ENCODE data around the gene SHISAL1. TPM values are rescaled to one million over a fixed set of nuclear protein-coding genes. Genes with fewer than 3 reads are reported as not detected.

Gene SHISAL1
- total RNA-seq, 1 experiment from 2014 or later, result 2.9 TPM

- Histone ChIP-seq H3K4ac (ENCODE audit: low read depth, low read length) (no peak overlapping the region), H3K56ac (ENCODE audit: insufficient read length, low read depth, low read length) (no peak overlapping the region), H2AFZ (ENCODE audit: low read length) (no peak overlapping the region), H3K4me2 (ENCODE audit: insufficient read depth, insufficient read length, low read length) (no peak overlapping the region), H3K79me2 (ENCODE audit: insufficient read depth, low read length) (no peaks in the 10 kb centered on the region), H3K23ac (ENCODE audit: insufficient read length, low read depth, low read length) (no peak overlapping the region), H3K79me1 (ENCODE audit: insufficient read depth, low read depth, low read length, poor library complexity, severe bottlenecking) (no peaks in the 10 kb centered on the region), H2BK12ac (ENCODE audit: insufficient read length, low read depth, low read length) (no peak overlapping the region), H4K5ac (ENCODE audit: insufficient read length, low read depth, low read length) (no peak overlapping the region), H2BK15ac (ENCODE audit: low read depth, low read length) (no peak overlapping the region), H3K14ac (ENCODE audit: insufficient read depth, low read length) (no peak overlapping the region; the same call in 1 of the 2 replicates), H3K9ac (ENCODE audit: extremely low read depth, insufficient read length, low read length) (no peak overlapping the region), H3K9me3 (ENCODE audit: control insufficient read depth, low read depth, low read length) (no peaks in the 10 kb centered on the region), H3K27ac (ENCODE audit: insufficient read length, low read depth, low read length) (no peak overlapping the region), H3K23me2 (ENCODE audit: insufficient read length, low read depth, low read length, poor library complexity, severe bottlenecking) (no peaks in the 10 kb centered on the region), H2BK120ac (ENCODE audit: low read depth, low read length, poor library complexity, severe bottlenecking) (no peak overlapping the region), H3T11ph (ENCODE audit: low read length) (no peak overlapping the region), H3K18ac (ENCODE audit: insufficient read length, low read depth, low read length) (no peak overlapping the region), H3K27me3 (ENCODE audit: insufficient read depth, low read length) (no peaks in the 10 kb centered on the region), H4K91ac (ENCODE audit: insufficient read length, low read depth, low read length) (no peak overlapping the region), H2BK5ac (ENCODE audit: insufficient read length, low read length) (no peak overlapping the region), H2AK5ac (ENCODE audit: insufficient read length, low read length) (no peak overlapping the region), H4K8ac (replicated peaks; ENCODE audit: insufficient read length, low read depth, low read length) (no peak overlapping the region), H2BK20ac (ENCODE audit: low read depth, low read length, poor library complexity, severe bottlenecking) (no peak overlapping the region), H4K20me1 (ENCODE audit: control insufficient read depth, insufficient read depth, insufficient read length) (no peaks in the 10 kb centered on the region), H3K4me1 (ENCODE audit: insufficient read depth, low read length) (0 out of 2 replicates have a peak, but pooled peaks cover 2% of the 10 kb centered on the region)
- Mint-ChIP-seq H3K4me3 (no peak overlapping the region), H3K27me3 (ENCODE audit: low read depth) (no peaks in the 10 kb centered on the region; the same call in 1 of the 2 replicates), H3K36me3 (ENCODE audit: insufficient read depth in 1 of 3, low read depth in 3 of 3) (no peaks in the 10 kb centered on the region; a peak in 1 of 7 replicates), H3K27ac (peak overlapping the region in 1 of 3 experiments; percentile 84; a peak in 1 of 7 replicates), H3K4me1 (peaks cover 9 to 16% of the 10 kb centered on the region in 2 experiments), H3K9me3 (no peaks in the 10 kb centered on the region)
- WGBS (ENCODE audit: extremely low coverage, insufficient read length, low lambda C conversion rate), result no CpG with 5 or more reads among the region's 17 CpGs
- no peak for TF ChIP-seq CTCF (conservative IDR thresholded peaks at IDR 0.05)
- no peak for DNase-seq
These were observed 42.8 kb downstream of the SHISAL1 start for GRCh38 chr22:44269757-44270555.
